ENCODE measurements around the gene LRG1.
"Not testable (repeated sequence)": the region's sequence is repeated elsewhere in the genome, so short reads cannot be mapped to it uniquely, and the experiment has no call there.

LRG1 gene

GRCh38 chr19:4550018-4550417 lies 10.2 kb upstream of the LRG1 start:
- no peak for DNase-seq

GRCh38 chr19:4548238-4548584 lies 8.4 kb upstream of the LRG1 start:
- no peak for DNase-seq

GRCh38 chr19:4547303-4548237 lies 7.7 kb upstream of the LRG1 start:
- DNase-seq: no peak

- no peak for DNase-seq
Observed at GRCh38 chr19:4543842-4544647, 4.2 kb upstream of the LRG1 start.

- no peak for DNase-seq
Observed at GRCh38 chr19:4542896-4543841, 3.3 kb upstream of the LRG1 start.

- DNase-seq: not testable (repeated sequence)
Observed at GRCh38 chr19:4541806-4542145, 1.9 kb upstream of the LRG1 start.

- DNase-seq: no peak
Observed at GRCh38 chr19:4541114-4541805, 1.4 kb upstream of the LRG1 start.

GRCh38 chr19:4539169-4539692 lies 605 bp downstream of the LRG1 start:
- DNase-seq: no peak

- DNase-seq: no peak
Observed at GRCh38 chr19:4538601-4538954, 1.3 kb downstream of the LRG1 start.

- DNase-seq: no peak
Observed at GRCh38 chr19:4537953-4538600, 1.8 kb downstream of the LRG1 start.

- no peak for DNase-seq
Observed at GRCh38 chr19:4536798-4537197, 3.0 kb downstream of the LRG1 start.

- DNase-seq: peak; percentile 39
Observed at GRCh38 chr19:4534836-4535658, 4.8 kb downstream of the LRG1 start, which contains the start of gene PLIN5. Gene PLIN5, minus strand, starts transcription at chr19:4535224. Its CDS starts 1,150 bp downstream, at chr19:4534074.

- DNase-seq: no peak
Observed at GRCh38 chr19:4533835-4534424, 5.9 kb downstream of the LRG1 start.

GRCh38 chr19:4533334-4533733 lies 6.5 kb downstream of the LRG1 start:
- DNase-seq: no peak

GRCh38 chr19:4531562-4532165 lies 8.2 kb downstream of the LRG1 start:
- DNase-seq: no peak

- no peak for DNase-seq
Observed at GRCh38 chr19:4529924-4530522, 9.8 kb downstream of the LRG1 start.

- DNase-seq: no peak
Observed at GRCh38 chr19:4528843-4529242, 11.0 kb downstream of the LRG1 start.

- not testable (repeated sequence) for DNase-seq
Observed at GRCh38 chr19:4527377-4527776, 12.5 kb downstream of the LRG1 start.

GRCh38 chr19:4525563-4526002 lies 14.3 kb downstream of the LRG1 start:
- no peak for DNase-seq
